NCI-H146 treated with DMSO at 0.1 percent for 48 hours (cell line): Measurements from ENCODE around the gene SLC38A2.

Experiments
- DNase-seq: peaks from one replicate; lab custom pipeline; 2025; ENCODE audit not compliant: unreplicated experiment; lab: John Stamatoyannopoulos, UW

The SLC38A2 gene

GRCh38 chr12:46376579-46376978 is 4.0 kb upstream of the SLC38A2 start:
- no peak for DNase-seq

GRCh38 chr12:46374711-46375110 is 2.1 kb upstream of the SLC38A2 start:
- no peak for DNase-seq

- no peak for DNase-seq
Observed at GRCh38 chr12:46374310-46374709, 1.7 kb upstream of the SLC38A2 start.

GRCh38 chr12:46373301-46374296 is 1.0 kb upstream of the SLC38A2 start:
- peak; percentile 13 for DNase-seq

DNA sequence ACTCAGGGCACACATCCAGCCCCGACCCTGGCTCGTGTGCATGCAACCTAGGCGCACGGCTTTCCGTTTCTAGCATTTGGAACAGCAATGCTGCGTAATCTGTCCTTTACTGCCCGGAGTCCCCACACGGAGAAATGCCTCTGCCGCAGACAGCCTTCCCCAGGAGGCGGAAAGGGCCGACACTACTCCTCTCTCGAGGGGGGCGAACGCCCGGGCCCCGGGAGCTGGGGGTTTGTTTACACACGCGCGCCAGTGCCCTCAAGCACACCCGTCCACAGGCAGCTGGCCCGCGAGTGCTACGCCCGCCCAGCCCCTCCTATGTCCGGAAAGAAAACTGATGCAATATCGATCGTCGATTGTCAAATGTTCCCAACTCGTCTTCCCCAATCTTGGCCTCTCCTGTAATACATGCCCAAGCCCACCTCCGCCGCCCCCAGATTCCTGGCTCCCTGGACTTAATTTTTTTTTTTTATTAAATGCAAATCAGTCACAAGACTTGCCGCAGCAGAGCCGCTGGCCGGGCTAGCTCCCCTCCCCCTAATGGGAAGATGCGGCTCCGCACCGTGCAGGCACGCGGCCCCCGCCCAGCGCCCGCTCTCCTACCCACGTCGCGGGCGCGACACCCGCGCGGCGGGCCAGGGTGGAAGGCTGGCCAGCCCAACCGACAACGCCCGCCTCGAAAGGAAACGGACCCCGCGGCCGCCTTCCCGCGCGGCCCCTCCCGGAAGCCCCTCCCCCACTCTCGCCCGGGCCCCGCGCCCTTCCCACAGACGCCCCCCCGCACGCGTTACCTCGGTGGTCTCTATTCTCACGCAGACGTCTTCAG is 642 bp downstream of the SLC38A2 start:
- peak; percentile 73 for DNase-seq

- peak; percentile 82 for DNase-seq
Observed at GRCh38 chr12:46370792-46371717, 1.5 kb downstream of the SLC38A2 start.

- no peak for DNase-seq
Observed at GRCh38 chr12:46370380-46370734, 2.2 kb downstream of the SLC38A2 start.

- DNase-seq, result no peak
Observed at GRCh38 chr12:46369474-46370379, 2.8 kb downstream of the SLC38A2 start.

GRCh38 chr12:46369095-46369473 is 3.5 kb downstream of the SLC38A2 start:
- no peak for DNase-seq

DNA sequence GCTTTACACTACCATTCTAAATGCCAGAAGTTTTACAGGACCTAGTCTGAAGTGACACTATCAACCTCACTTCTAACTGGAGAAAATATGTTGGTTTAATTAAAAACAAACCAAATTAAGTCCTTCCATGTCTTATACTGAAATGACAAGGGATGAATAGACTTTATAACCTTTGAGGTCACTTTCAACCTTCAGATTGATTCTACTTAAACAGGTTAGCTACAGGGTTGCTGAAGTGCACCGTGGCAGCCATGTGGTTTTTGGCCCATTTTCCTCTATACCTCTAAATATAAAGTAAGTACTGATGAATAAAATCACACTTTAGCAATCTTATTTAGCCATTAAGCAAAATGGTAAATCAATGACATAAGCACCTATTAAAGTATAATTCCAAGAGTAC is 3.9 kb downstream of the SLC38A2 start:
- no peak for DNase-seq

GRCh38 chr12:46368138-46368537 is 4.4 kb downstream of the SLC38A2 start:
- DNase-seq, result no peak

DNA sequence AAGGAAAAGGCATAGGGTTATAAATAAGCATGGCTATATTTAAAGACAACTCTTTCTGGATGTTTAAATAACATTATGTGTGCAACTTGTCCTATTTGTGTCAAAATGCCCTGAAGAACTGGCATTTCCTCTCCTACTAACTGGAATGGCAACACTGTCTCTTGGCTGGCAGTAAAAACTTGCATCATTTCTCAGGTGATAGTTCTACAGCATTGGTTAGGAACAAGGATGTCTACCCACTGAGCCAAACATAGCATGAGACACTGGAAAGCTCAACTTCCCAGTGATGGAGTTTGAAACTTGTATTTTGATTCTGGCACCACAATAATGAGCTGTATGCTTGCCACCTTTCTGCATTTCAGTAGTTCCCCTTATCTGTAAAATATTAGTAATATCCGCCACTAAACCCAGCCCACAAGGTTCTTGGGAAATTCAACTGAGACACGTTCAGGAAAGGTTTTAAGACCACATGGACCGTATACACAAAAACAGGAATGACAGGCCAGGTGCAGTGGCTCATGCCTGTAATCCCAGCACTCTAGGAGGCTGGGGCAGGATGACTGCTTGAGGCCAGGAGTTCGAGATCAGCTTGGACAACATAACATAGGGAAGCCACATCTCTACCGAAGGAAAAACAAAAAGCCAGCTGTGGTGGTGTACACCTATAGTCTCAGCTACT is 5.1 kb downstream of the SLC38A2 start:
- DNase-seq, result no peak

- DNase-seq, result no peak
Observed at GRCh38 chr12:46366771-46367170, 5.8 kb downstream of the SLC38A2 start.

DNA sequence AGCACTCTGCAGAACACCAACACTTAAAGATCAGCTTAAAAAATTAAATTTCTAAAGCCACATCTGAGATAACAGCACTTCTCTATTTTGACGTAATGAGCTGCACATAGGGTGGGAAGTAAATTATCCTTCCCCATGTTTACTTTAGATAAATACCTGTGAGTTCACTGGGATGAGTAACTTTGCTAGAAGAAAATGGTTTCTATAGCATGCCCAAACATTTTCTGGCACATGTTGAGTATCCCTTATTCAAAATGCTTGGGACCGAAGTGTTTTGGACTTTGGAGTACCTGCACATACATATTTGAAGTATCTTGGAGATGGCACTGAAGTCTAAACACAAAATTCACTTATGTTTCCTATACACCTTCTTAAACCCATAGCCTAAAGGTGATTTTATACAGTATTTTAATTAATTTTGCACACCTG is 6.6 kb downstream of the SLC38A2 start:
- no peak for DNase-seq

GRCh38 chr12:46364777-46365580 is 7.6 kb downstream of the SLC38A2 start:
- no peak for DNase-seq

- DNase-seq, result no peak
Observed at GRCh38 chr12:46364300-46364696, 8.3 kb downstream of the SLC38A2 start.

- DNase-seq, result no peak
Observed at GRCh38 chr12:46363582-46364299, 8.8 kb downstream of the SLC38A2 start.
